GM23248 (cell line): ENCODE data around the gene ABTB1.

Source experiments
- EZH2 ChIP-seq: fragments of 200-600 bp; sonication (generic); IDR thresholded peaks from 2 replicates; pipeline ENCODE4 v1.6.1; 2018; ENCODE audit warnings: antibody characterized with exemption, mild to moderate bottlenecking; ENCODE audit not compliant: insufficient read depth, poor library complexity, severe bottlenecking
- EZH2phosphoT487 ChIP-seq: fragments of 200-600 bp; sonication (generic); IDR thresholded peaks from 2 replicates; pipeline ENCODE4 v1.6.1; 2018; ENCODE audit warnings: antibody characterized with exemption, moderate library complexity, mild to moderate bottlenecking, low read depth; ENCODE audit not compliant: insufficient read depth

DNA sequence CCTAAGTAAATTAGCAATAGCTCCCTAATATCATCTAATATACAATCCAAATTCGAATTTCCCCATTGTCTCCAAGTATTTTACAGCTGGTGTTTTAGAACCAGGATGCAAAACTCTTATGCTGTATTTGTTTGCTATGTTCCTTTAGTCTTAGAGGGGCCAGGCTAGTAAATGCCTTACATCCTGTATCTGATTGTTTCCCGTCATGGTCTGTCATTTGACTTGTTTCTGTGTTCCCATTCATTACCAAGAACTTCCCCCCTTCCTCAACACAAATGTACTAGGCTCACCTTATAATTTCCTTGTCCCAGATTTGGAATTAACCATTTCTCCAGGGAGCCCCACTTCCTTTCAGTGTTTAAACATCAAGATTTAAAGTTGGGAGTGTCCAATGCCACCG, 54.1 kb downstream of the ABTB1 start:
- TF ChIP-seq EZH2phosphoT487 (no peak), EZH2 (no peak)
